Measurements from ENCODE around the gene AKR1A1. TPM values are rescaled to one million over a fixed set of nuclear protein-coding genes. Genes with fewer than 3 reads are reported as not detected.
"Not testable (repeated sequence)": the region's sequence is repeated elsewhere in the genome, so short reads cannot be mapped to it uniquely, and the experiment has no call there.

AKR1A1 gene
- 88.8 TPM for total RNA-seq

DNA sequence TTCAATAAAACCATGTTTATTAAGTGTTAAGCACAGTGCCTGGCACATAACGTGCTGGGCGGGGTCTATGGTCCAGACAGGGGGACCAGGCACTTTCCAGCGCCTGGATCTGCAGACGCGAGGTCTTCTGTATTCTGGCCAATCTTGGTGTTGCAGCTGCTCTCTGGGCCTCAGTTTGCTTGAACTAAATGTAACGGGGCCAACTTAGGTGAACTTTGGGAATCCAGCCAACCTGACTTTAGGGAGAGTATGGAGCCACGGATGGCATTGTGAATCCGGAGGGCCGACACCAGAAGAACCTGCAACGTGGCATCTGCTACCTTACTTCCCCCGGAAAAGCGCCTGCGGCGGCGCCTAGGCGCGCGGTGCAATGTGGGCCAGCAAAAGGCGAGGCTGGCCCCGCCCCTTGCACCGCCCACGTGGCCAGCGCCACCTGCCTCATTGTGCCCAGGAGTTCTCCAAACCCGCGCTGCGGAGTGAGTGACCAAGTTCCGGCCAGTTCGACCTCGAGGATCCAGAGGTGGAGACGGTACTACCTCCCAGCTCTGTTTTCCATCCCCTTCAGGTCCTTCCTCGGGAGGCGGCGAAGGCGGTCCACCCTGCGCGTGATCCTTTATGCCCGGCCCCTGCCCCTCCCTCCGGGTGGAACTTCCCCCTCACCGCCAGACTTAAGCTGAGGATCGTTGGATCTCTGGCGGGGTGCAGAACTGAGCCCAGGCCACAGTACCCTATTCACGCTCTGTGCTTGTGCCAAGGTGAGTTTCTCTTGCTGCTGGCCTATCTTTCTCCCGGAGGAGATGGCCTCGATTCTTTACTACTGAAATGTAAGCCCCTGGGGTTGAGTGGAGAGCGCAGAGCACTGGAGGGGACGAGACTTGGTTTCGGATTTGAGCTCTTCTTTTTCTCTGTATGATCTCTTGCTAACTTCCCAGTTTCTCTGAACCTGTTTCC is at the start of gene AKR1A1:
Gene AKR1A1 (plus strand): TSS at position 426 of the 951 bp plus-strand sequence. CDS start 10,969 bp downstream, outside the sequence.
- DNase-seq, result peak; percentile 95

GRCh38 chr1:45501505-45501859 is 49.1 kb upstream of the AKR1A1 start:
- DNase-seq, result no peak

DNA sequence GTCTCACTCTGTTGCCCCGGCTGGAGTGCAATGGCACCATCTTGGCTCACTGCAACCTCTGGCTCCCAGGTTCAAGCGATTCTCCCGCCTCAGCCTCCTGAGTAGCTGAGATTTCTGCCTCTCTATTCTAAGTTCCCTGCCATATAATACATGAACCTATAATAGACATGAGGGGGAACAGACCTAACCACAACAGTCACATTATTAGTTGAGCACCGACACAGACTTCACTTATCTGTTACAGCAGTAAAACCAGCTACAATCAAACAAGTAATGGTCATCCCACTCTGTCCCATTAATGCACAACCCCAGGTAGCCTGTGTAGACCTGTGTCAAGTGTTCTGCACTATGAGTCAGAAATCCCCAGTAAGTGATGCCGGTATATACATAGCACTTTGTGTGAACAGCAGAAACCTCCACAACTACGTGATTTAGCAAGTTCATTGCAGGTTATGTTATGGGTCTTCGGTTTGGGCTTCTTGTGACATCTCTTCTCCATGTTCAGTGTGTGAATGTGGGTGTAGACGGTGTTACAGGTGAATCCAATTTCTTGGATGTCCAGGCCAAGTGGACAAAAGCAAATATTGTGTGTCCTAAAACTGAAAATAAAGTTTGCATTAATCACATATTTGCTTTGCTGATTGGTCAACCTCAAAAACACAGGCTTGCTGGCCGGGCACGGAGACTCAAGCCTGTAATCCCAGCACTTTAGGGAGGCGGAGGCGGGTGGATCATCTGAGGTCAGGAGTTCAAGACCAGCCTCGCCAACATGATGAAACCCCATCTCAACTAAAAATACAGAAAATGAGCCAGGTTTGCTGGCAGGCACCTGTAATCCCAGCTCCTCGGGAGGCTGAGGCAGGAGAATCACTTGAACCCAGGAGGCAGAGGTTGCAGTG is 46.9 kb upstream of the AKR1A1 start:
- DNase-seq, result no peak

DNA sequence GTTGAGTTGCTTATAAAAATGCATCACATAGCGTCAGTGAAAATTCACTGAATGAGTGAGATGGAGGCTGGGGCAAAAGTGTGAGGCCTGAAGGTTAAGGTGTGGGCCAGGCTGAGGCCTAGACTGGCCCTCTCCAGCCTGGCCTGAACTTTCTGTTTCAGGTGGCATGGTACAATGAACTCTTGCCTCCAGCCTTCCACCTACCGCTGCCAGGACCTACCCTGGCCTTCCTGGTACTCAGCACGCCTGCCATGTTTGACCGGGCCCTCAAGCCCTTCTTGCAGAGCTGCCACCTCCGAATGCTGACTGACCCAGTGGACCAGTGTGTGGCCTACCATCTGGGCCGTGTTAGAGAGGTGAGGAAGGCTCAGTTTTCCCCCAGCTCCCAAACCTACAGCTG is 43.4 kb upstream of the AKR1A1 start:
- no peak for DNase-seq

DNA sequence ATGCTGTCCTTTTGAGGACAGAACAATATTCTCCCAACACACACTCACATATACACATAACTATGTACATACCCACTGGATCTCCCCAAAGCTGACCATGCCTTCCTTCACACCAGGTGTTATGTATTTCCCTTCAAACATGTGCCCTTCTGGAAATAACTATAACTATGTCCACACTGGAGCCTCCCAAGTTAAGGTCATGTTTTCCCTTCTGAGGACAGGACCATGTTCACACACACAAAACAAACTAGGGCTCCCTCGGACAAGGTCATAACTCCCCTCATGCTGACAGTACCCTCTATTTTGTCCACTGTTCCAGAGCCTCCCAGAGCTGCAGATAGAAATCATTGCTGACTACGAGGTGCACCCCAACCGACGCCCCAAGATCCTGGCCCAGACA is 42.7 kb upstream of the AKR1A1 start:
- no peak for DNase-seq

- DNase-seq, result no peak
Measured at GRCh38 chr1:45508295-45509151, 42.1 kb upstream of the AKR1A1 start.

- DNase-seq, result no peak
Measured at GRCh38 chr1:45510036-45510971, 40.3 kb upstream of the AKR1A1 start.

DNA sequence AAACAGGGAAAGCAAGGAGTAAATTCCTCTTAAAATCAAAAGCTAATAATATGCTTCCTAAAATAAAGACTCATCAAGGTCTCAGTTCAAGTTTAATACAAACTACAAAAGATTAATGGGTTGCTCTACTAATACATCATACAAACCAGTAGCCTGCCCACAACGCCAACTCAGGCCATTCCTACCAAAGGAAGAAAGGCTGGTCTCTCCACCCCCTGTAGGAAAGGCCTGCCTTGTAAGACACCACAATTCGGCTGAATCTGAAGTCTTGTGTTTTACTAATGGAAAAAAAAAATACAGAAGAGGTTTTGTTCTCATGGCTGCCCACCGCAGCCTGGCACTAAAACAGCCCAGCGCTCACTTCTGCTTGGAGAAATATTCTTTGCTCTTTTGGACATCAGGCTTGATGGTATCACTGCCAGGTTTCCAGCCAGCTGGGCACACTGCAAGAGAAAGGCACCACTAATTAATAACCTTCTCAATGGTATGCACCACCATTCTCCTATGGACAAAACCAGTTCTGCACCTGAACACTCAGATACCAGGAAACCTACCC is 39.6 kb upstream of the AKR1A1 start:
- DNase-seq, result no peak

DNA sequence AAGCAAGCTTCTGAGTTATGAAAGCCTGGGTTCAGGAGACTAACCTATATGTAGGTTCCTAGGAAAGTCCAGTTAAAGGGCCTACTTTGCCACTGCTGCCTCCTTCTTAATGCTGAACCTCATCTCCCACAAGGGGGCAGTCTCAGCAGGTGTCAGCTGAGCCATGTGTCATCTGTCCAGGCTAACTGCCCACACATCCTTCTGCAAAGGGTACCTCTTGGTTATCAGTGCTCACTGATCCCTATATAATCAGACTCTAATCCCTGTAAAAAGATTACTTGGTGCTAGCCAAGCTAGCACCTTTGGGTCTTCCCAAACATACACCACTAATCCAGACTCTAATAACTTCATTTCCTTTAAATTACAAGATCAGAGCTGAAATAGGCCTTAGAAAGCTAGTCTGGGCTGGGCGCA is 38.0 kb upstream of the AKR1A1 start:
- peak; percentile 76 for DNase-seq

- DNase-seq, result not testable (repeated sequence)
Measured at GRCh38 chr1:45513532-45514260, 36.9 kb upstream of the AKR1A1 start.

DNA sequence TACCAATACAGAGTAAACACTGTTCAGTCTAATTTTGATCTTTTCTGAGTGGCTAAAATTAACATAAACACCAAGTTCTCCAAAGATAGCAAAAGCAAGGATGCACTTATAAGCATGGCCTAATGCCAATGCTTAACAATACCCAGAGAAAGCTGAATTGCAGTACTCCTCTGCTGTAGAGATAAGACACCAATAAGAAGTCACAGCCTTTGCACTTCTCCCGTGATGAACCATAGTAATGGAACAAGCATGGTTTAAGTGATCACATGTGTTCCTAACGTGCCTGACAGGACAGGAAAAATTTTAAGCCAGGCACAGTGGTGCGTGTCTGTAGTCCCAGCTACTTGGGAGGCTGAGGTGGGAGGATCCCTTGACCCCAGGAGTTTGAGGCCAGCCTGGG is 34.6 kb upstream of the AKR1A1 start:
- DNase-seq, result no peak

- no peak for DNase-seq
Measured at GRCh38 chr1:45516465-45516864, 34.2 kb upstream of the AKR1A1 start.

DNA sequence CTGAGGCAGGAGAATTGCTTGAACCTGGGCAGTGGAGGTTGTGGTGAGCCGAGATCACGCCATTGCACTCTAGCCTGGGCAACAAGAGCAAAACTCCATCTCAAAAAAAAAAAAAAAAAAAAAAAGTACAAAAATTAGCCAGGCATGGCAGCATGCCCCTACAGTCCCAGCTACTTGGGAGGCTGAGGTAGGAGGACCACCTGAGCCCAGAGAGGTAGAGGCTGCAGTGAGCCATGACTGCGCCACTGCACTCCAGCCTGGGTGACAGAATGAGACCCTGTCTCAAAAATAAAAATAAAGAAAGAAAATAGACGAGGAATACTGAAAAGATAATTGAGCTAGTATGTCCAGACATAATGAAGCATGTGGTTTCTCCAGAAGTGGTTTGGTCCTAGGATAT is 32.3 kb upstream of the AKR1A1 start:
- DNase-seq, result not testable (repeated sequence)

GRCh38 chr1:45518910-45519309 is 31.7 kb upstream of the AKR1A1 start:
- DNase-seq, result peak; percentile 34

DNA sequence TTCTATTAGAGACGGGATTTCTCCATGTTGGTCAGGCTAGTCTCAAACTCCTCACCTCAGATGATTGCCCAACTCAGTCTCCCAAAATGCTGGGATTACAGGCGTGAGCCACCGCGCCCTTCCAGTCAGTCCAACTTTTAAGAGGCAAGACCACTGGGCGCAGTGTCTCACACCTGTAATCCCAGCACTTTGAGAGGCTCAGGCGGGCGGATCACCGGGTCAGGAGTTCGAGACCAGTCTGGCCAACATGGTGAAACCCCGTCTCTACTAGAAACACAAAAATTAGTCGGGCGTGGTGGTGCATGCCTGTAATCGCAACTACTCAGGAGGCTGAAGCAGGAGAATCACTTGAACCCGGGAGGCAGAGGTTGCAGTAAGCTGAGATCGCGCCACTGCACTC is 30.9 kb upstream of the AKR1A1 start:
- DNase-seq, result not testable (repeated sequence)

GRCh38 chr1:45521413-45522323 is 29.0 kb upstream of the AKR1A1 start, which contains the start of gene PRDX1:
PRDX1 (minus strand) TSS chr1:45521884; CDS start chr1:45519043, 2,841 bp downstream.
- peak; percentile 98 for DNase-seq

GRCh38 chr1:45522324-45523104 is 28.1 kb upstream of the AKR1A1 start:
- no peak for DNase-seq

DNA sequence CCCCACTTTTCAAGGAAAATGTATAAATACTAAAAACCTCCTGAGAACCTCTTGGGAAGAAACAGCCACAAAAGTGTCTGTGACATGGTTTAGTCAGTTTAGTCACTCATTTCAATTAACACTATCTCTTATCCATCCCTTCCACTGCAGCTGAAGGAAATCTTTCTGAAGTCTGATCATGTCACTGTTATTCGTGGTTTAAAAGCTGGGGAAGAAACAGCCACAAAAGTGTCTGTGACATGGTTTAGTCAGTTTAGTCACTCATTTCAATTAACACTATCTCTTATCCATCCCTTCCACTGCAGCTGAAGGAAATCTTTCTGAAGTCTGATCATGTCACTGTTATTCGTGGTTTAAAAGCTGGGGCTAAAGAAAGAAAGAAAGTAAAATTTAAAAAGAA is 27.1 kb upstream of the AKR1A1 start:
- not testable (repeated sequence) for DNase-seq
